Stimulated activated CD4-positive, alpha-beta T cell treated with anti-CD3 and anti-CD28 coated beads, Interleukin-4, amount 100 ng/mL, for 4 hours (primary cell): ENCODE data around the gene ZNF429.
"Not testable (repeated sequence)": the region's sequence is repeated elsewhere in the genome, so short reads cannot be mapped to it uniquely, and the experiment has no call there.

ENCODE experiments used
- DNase-seq, 2 experiments: peaks; one replicate each; pipeline ENCODE4 v3.0.0-alpha.2; 2020

ZNF429 gene

DNA sequence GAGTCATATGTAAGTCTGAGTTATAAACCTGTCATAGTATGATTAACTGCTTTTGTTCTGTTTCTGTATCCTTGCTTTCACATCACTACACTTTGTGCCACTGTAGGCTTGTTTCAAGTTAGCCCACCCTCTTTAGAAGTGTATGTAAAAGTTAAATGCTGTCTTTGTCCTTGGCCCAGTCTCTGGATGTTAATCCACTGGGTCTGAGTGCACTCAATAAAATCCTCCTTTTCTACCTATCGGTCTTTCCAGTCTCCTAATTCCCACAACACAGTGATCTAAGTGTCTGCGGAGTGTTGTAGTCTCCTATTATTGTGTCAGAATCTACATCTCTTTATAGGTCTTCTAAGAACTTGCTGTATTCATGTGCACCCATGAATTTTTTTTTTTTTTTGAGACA lies 14.1 kb downstream of the ZNF429 start:
- DNase-seq: no peak

DNA sequence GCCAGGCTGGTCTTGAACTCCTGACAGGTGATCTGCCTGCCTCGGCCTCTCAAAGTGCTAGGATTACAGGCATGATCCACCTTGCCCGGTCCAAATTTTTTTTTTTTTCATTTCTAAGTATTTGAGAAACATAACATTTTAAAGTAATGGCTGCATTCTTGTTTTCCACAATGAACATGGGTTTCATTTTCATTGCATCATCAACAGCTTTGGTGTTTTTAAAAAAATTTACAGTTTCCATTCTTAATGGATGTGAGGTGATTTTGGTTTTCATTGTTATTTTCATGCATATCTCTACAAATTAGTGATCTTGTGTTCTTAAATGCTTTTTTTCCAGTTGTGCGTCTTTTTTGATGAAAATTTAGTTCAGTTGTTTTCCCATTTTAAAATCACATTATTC lies 27.5 kb downstream of the ZNF429 start:
- no peak for DNase-seq

DNA sequence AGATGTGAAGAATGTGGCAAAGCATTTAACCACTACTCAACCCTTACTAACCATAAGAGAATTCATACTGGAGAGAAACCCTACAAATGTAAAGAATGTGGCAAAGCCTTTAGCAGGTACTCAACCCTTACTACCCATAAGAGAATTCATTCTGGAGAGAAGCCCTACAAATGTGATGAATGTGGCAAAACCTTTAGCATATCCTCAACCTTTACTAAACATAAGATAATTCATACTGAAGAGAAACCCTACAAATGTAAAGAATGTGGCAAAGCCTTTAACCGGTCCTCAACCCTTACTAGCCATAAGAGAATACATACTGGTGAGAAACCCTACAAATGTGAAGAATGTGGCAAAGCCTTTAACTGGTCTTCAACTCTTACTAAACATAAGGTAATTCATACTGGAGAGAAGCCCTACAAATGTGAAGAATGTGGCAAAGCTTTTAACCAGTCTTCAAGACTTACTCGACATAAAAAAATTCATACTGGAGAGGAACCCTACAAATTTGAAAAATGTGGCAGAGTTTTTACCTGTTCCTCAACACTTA lies 31.4 kb downstream of the ZNF429 start:
- not testable (repeated sequence) for DNase-seq

DNA sequence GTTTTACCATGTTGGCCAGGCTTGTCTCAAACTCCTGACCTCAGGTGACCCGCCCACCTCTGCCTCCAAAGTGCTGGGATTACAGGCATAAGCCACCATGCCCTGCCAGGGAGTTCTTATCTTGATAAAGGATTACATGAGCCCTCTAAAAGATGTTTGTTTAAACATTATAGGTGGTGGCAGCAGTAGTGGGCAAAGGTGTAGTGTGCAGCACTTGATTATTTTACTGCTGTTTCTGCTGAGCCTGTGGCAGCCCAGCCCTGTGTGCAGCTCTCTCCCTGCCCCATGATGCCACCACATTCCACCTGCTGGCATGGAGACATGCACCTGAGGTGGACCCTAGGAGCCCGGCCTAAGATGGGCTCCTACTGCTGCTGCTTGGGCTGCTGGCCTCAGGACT lies 54.0 kb downstream of the ZNF429 start:
- DNase-seq: no peak

DNA sequence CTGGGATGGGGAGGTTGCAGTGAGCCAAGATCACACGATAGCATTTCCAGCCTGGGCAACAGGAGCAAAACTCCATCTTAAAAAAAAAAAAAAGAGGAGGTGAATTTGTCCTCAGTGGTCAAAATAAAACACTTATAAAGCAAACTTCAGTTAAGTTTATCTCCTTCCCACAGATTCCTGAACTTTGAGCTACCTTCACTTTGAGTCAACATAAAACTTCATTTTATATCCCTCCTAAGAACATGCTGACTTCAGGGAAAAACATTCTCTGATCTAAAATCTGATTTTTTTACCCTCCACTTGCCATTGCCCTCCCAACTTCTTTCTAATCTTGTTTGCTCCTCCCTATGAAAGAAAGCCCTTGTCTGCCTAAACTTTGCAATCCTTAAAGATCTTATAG lies 59.0 kb downstream of the ZNF429 start:
- no peak for DNase-seq

DNA sequence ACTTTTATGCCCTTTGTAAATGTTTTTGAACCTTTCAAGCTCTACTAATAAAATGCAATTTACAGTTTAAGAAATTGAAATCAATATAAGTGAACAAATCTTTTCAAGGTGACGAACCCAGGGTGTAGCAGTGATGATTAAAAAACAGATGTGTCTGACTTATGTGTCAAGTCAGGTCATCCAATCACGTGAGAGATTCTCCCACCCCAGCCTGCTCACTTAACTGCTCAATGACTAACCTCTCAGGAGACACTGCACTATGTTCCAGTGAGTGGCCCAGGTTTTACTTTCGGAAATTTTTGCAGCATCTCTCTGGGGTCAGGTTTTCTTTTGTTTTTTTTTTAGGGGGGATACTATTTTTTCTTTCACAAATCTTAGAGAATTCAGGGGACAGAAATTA lies 60.7 kb downstream of the ZNF429 start:
- DNase-seq: peak in 1 of 2 experiments; percentile 43

DNA sequence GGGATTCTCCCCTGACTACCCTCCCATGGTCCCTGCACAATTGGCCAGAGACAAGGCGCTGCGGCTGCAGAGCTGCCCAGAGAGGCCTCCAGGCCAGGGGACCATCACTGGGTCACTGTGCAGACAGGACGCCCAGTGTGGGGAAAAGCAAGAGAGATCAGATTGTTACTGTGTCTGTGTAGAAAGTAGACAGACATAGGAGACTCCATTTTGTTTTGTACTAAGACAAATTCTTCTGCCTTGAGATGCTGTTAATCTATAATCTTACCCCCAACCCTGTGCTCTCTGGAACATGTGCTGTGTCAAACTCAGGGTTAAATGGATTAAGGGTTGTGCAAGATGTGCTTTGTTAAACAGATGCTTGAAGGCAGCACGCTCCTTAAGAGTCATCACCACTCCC lies 62.4 kb downstream of the ZNF429 start:
- not testable (repeated sequence) for DNase-seq

DNA sequence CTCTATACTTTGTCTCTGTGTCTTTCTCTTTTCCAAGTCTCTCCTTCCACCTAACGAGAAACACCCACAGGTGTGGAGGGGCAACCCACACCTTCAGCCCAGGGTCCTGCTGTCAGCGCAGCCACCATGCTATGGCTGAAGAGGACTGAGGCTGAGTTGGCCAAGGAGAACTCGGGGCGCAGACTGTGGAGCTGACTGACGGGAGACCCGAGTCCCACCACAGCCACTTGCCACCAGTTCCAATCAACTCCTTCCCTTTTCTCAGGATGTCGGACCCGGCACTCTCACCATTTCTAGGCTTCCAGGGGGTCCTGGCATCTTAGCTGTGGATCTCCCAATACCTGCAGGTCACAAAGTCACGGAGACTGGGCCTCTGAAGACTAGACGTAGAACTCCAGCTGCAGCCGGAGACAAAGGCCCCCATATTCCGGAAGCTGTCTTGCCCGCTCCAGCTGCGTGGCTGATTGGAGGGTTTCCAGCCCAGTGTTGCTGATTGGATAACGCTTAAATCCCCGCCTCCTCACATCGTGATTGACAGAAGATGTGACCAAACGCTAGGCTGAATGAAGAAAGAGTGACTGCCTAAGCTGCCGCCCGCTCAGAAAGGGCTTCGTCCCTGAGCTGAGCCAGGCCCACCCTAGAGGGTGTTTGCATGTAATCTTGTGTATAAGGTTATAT lies 63.6 kb downstream of the ZNF429 start:
- peak; percentile 75 to 92 for DNase-seq

DNA sequence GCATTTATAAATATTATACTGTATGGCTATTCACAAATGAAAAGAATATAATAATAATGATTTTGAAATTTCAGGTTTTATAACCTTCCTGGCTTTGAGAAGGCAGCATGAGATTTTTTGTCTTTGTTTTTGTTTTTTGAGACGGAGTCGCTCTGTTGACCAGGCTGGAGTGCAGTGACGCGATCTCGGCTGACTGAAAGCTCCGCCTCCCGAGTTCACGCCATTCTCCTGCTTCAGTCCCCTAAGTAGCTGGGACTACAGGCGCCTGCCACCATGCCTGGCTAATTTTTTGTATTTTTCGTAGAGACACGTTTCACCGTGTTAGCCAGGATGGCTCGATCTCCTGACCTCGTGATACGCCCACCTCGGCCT lies 64.1 kb downstream of the ZNF429 start:
- DNase-seq: peak; percentile 51 to 67

DNA sequence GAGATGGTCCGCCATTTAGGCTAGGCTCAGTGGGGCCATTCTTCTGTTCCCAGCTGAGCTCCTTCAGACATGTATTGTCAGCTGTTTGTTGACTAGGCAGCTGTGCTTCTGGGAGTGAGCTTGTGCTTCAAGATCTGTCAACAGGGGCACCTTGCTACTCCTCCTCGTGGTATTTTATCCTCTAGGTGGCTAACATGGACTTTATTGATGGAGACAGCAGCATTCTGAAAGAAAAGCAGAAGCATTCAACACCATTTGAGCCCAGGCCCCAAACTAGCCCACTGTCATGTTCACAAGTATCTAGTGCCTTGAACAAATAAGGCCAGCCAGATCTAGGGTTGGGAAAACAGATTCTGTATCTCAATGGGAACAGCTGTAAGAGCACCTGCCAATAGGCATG lies 65.9 kb downstream of the ZNF429 start:
- no peak for DNase-seq

DNA sequence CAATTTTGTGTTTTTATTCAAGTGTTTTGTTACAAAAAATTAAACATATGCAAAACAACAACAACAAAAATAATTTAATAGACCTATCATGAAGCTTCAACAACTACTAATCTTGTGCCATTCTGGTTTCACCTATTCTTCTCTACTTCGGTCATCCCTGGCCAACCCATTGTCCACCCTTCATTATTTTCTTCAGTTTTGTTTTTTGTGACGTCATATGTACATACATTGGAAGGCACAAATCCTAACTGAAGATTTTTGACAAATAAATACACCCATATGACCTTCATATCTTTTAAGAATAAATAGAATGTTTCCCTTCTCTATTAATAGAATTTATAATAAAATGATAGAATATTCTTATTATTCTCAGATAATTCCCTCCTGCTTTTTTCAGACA lies 69.2 kb downstream of the ZNF429 start:
- DNase-seq: no peak

DNA sequence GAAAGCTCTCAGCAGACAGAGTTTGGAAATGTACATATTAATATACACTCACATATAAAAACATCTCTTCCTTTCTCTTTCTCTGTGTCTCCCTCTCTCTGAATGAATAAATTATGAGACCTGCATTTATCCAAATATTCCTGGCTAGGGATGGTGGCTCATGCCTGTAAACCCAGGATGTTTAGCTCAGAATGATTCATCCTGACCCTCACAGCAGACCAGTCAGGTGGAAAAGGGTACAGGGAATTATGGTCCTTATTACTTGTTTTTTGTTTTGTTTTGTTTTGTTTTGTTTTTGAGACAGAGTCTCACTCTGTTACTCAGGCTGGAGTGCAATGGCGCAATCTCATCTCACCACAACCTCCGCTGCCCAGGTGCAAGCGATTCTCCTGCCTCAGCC lies 71.1 kb downstream of the ZNF429 start:
- DNase-seq: no peak

DNA sequence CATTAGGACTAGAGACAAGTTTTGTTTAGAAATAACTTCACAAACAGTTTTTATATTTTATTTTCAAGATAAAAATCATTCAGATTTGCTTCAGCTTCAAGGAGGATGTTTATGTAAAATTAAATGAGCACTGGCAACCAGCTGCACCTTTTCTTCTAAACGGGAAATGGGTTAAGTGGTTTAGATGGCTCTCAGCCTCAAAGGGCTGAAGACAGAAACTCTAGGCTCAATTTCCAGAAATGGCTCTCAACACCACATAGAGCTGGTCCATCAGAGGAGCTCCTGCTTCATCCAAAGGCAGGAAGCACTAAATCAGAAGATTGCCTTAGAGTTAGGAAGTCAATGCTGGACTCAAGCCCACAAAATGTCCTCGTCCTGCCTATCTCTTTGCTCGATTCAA lies 74.7 kb downstream of the ZNF429 start:
- no peak for DNase-seq

DNA sequence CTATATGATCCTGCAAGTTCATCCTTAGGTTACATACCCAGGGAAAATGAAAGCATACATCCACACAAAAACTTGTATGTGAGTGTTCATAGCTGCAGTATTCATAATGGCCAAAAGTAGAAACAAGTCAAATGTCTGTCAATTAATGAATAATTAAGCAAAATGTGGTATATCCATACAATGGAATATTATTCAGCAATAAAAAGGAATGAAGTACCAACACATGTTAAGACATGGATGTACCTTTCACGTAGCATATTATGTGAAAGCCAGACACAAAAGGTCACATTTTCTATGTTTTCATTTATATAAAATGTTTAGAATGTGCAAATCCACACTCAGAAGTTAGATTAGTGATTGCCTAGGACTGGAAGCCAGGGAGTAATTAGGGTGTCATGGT lies 75.4 kb downstream of the ZNF429 start:
- no peak for DNase-seq

DNA sequence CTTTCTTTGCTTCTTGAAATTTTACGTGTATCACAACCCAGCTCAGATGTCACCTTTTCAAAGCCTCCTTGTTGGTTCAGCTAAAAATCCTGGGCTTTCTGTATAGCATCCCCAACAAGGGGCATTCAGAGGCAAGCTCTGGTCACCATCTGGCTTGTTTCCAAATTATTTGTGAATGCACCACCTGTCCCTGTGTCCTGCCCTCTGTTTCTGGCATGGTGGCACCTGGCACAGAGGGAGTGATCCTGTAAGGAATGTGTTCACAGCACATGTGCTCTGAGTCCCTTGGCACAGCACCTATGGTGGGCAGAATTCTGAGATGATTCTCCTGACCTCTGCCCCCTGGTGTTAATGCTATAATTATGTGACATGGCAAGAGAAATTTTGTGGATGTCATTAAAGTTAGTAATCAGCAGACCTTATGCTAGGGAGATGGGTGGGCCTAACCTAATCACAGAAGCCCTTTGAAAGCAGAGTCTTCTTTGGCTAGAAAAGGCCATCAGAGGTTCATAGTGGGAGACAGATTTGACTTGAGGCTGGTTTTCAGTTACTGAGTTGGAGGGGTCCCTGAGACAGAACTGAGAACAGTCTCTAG lies 76.3 kb downstream of the ZNF429 start:
- no peak for DNase-seq

DNA sequence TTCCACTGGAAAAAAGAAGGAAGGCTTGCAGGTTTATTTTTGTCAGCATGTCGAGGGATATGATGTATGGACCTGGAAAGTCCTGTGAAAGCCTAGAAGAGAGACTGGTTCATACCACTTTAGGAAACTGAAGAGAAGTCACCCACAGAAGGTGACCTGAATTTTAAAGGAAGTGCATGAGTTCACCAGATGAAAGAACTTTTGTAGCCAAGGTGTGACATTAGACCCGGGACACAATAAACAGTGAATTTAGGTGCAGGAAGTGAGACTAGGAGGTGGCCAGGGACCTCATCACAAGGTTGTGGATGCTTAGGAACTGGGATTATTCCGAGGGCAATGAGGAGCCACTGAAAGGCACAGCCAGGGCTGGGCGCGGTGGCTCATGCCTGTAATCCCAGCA lies 79.1 kb downstream of the ZNF429 start:
- no peak for DNase-seq

DNA sequence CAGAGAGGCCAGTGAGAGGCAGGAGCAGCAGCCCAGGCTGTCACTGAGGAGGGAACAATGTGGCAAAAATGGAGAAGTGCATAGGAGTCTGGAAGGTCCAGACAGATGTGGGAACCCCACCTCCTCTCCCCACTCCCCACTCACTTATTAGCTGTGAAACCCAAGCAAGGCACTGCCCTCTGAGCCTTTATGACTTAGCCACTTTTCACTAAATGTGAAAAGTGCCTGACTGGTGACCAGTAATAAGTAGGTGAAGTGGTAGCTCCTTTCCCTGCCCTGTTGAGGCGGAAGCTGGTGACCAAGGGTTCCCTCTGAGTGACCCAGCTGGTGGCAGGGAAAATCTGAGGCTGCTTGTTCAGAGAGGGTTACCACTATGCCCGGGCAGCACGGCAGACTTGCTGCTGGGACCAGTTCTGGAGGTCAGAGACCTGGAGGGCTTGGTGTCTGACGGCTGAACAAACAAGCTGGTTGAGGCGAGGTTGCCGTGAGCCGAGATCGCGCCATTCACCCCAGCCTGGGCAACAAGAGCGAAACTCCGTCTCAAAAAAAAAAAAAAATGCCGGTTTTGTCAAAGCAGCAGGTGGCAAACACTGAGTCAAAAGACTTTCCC lies 80.0 kb downstream of the ZNF429 start:
- no peak for DNase-seq

DNA sequence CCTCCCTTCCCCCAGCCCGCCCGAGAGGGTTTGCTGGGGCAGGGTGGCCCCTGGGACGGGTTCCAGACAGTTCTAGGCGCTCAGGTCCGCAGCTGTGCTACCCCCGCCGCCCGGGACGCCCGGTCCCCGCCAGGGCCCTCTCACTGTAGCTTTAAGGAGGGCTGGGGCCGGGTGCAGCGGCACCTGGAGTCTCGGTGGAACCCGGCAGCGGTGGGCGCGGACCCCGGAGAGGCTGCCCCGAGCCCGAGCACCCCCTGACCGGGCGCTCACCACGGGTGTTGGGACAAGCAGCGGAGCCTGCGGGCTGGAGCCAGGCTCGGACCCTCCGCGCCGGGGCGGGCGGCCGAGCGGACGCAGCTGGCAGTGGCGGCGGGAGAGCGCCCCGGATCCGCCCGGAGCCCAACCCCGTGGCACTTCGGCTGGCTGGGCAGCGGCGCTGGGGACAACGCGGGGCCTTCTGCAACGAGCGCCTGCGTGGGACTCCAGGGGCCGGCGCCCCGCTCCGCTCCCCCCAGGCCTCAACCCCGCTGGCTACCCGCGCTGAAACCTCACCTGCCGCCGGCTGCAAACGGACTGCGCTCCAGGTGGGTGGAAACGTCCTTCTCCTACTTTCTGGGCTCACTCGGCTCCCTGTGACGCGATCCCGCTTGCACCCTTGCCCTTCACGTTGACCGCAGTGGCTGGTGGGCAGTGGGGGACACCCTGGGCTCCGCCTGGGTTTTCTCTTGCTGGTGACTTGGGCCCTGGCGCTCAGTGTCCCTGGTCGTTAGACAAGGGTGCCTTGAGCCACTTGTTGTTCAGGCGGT lies 81.1 kb downstream of the ZNF429 start:
- peak in 1 of 2 experiments; percentile 19 for DNase-seq

DNA sequence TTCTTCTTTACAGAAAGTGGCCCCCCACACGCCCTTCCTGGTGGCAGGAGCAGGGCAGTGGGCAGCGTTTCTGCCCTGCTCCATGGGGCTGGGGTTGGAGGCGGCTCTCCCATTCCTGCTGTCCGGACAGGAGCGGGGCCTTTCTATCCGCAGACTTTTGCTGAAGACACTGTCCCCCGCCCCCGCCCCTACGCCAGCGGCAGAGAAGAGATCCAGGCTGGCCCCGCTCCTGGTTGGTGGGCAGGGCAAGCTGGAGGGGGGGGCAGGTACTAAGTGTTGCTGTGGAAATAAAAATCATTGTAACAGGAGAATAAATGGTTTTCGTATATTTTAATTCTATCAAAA lies 81.7 kb downstream of the ZNF429 start:
- no peak for DNase-seq

DNA sequence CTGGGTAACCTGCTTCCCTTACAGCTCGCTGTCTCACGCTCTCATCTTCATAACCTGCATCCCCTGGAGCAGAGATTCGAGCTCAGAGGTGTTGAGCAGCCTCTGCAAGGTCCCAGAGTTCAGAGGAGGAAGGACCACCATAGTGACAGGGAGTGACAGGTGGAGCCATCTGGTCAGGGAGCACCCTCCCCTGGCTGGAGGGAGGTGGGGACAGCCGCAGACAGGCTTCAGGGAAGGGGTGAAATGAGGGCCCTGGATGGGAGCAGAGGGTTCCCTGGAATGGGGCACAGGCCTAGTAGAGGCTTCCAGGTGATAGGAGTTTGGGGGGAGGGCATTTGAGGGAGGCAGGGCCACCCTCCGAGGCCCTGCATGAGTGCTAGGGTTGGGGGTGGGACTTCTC lies 82.1 kb downstream of the ZNF429 start:
- DNase-seq: no peak

DNA sequence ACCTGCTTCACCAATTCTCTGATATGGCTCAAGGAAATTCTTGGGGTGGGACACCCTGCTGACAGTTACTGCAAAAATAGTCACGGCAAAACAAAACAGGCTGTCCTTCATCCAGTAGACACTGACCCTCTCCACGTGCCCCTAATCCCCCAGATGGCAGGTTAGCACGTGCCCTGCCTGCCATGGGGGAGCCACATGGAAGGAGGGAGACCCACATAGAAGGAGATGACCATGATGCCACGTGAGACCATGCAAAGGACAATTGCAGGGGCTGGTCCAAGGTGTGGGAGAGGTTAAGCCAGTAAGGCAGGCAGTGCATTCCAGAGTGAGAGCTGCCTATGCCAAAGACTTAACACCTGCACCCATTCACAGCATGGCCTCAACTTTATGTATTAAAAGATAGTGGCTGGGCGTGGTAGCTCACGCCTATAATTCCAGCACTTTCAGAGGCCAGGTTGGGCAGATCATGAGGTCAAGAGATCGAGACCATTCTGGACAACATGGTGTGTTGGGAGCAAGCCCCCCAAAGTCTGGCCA lies 82.7 kb downstream of the ZNF429 start:
- no peak for DNase-seq

DNA sequence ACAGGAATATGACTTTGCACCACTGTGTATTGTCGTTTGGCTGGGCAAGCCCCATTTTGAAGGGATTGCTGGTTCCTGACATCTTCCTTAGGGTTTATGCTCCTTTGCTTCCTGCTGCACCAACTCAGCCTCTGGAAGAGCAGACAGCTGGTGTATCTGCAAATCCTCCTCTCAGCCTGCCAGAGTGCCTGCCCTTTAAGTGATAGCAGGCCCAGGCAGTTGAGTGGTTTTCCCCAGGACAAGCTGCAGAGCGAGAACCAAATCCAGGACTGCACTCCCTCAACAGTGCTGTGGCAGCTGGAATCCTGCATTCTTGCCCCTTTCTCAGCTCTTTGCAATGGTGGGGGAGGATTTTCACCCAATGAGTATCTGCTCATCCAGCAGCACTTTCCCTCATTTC lies 85.5 kb downstream of the ZNF429 start:
- DNase-seq: no peak

DNA sequence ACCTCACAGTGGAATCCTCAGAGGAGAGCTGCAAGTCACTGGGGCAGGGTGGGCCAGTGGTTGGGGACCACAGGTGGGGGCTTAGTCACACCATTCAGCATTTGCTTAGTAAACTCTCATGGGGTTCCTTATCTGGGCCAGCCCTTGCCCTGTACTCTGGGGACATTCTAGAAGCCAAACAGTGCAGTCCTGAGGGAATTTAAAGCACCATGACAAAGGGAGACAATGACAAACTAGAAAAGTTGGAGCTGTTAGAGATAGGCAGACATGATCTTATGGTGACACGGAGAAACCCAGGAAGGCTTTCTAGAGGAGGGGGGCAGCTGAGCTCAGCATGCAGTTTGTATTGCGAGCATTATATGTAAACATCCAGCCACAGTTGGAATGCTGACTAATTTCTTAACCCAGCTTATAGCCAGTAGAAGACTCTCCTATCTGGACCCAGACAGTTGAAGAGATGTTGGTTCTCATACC lies 87.6 kb downstream of the ZNF429 start:
- no peak for DNase-seq
